ENCODE results near the gene CACNA2D4.

The CACNA2D4 gene

GRCh38 chr12:1881936-1882335, 36.5 kb downstream of the CACNA2D4 start:
- TF ChIP-seq, protein P1, sequence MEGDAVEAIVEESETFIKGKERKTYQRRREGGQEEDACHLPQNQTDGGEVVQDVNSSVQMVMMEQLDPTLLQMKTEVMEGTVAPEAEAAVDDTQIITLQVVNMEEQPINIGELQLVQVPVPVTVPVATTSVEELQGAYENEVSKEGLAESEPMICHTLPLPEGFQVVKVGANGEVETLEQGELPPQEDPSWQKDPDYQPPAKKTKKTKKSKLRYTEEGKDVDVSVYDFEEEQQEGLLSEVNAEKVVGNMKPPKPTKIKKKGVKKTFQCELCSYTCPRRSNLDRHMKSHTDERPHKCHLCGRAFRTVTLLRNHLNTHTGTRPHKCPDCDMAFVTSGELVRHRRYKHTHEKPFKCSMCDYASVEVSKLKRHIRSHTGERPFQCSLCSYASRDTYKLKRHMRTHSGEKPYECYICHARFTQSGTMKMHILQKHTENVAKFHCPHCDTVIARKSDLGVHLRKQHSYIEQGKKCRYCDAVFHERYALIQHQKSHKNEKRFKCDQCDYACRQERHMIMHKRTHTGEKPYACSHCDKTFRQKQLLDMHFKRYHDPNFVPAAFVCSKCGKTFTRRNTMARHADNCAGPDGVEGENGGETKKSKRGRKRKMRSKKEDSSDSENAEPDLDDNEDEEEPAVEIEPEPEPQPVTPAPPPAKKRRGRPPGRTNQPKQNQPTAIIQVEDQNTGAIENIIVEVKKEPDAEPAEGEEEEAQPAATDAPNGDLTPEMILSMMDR (IDR thresholded peaks at IDR 0.05; ENCODE audit: low read depth, low read length), result no peak
- no peaks in the 10 kb centered on the region for H3K4me1 ChIP-seq
- no peak for DNase-seq
- H3K4me3 ChIP-seq (ENCODE audit: low read depth, low read length), result no peak overlapping the region
- H3K27me3 ChIP-seq, result no peaks in the 10 kb centered on the region
- no peaks in the 10 kb centered on the region for H3K9me3 ChIP-seq
- H3K36me3 ChIP-seq, result no peaks in the 10 kb centered on the region

- H3K9me3 ChIP-seq, result no peaks in the 10 kb centered on the region
- no peaks in the 10 kb centered on the region for H3K4me1 ChIP-seq
- H3K36me3 ChIP-seq, result no peaks in the 10 kb centered on the region
- TF ChIP-seq, protein P1 (IDR thresholded peaks at IDR 0.05; ENCODE audit: low read depth, low read length), result no peak
- no peak overlapping the region for H3K4me3 ChIP-seq (ENCODE audit: low read depth, low read length)
- no peak for DNase-seq
- H3K27me3 ChIP-seq, result no peaks in the 10 kb centered on the region
Observed at GRCh38 chr12:1881301-1881700, 37.2 kb downstream of the CACNA2D4 start.

DNA sequence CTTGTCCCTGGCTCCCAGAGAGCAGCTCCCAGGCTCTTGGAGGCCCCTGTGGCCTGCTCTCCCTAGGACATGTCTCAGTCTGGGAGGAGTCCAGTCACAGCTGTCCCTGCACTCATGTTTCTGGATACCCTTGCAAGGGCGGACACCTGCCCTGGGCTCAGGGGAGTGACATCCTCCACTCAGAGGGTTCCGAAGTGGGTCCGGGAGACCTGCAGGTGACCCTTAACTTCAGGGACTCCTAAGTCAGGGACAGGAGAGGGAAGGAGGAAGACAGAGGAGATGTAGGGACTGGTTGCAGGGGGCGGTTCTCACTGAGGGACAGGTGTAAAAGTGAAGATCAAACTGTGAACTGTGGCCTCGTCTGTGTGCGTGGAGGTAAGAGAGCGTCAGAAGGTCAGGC, 37.6 kb downstream of the CACNA2D4 start:
- TF ChIP-seq, protein P1 (IDR thresholded peaks at IDR 0.05; ENCODE audit: low read depth, low read length), result no peak
- no peak overlapping the region for H3K4me3 ChIP-seq (ENCODE audit: low read depth, low read length)
- no peak for DNase-seq

GRCh38 chr12:1880153-1880845, 38.2 kb downstream of the CACNA2D4 start:
- DNase-seq, result no peak
- Histone ChIP-seq H3K4me3 (ENCODE audit: low read depth, low read length) (no peak overlapping the region), H3K27me3 (no peaks in the 10 kb centered on the region), H3K36me3 (no peaks in the 10 kb centered on the region), H3K9me3 (no peaks in the 10 kb centered on the region), H3K4me1 (no peaks in the 10 kb centered on the region)
- TF ChIP-seq, protein P1 (IDR thresholded peaks at IDR 0.05; ENCODE audit: low read depth, low read length), result no peak

More for the DNA sequence above, 37.6 kb downstream of the CACNA2D4 start:
- no peaks in the 10 kb centered on the region for H3K9me3 ChIP-seq
- H3K36me3 ChIP-seq, result no peaks in the 10 kb centered on the region
- no peaks in the 10 kb centered on the region for H3K27me3 ChIP-seq
- H3K4me1 ChIP-seq, result no peaks in the 10 kb centered on the region

GRCh38 chr12:1879633-1880032, 38.8 kb downstream of the CACNA2D4 start:
- no peaks in the 10 kb centered on the region for H3K36me3 ChIP-seq
- no peaks in the 10 kb centered on the region for H3K4me1 ChIP-seq
- no peak for DNase-seq
- H3K4me3 ChIP-seq (ENCODE audit: low read depth, low read length), result no peak overlapping the region
- TF ChIP-seq, protein P1 (IDR thresholded peaks at IDR 0.05; ENCODE audit: low read depth, low read length), result no peak
- H3K27me3 ChIP-seq, result no peaks in the 10 kb centered on the region
- no peaks in the 10 kb centered on the region for H3K9me3 ChIP-seq

- no peaks in the 10 kb centered on the region for H3K27me3 ChIP-seq
Observed at GRCh38 chr12:1878695-1879094, 39.8 kb downstream of the CACNA2D4 start.

More at GRCh38 chr12:1878695-1879094, 39.8 kb downstream of the CACNA2D4 start:
- Histone ChIP-seq H3K4me3 (ENCODE audit: low read depth, low read length) (no peak overlapping the region), H3K36me3 (no peaks in the 10 kb centered on the region), H3K4me1 (no peaks in the 10 kb centered on the region), H3K9me3 (no peaks in the 10 kb centered on the region)
- no peak for DNase-seq
- TF ChIP-seq, protein P1 (IDR thresholded peaks at IDR 0.05; ENCODE audit: low read depth, low read length), result no peak

Data from BE2C (cell line).